ENCODE measurements around the gene PDCD1. TPM values are rescaled to one million over a fixed set of nuclear protein-coding genes. Genes with fewer than 3 reads are reported as not detected.

PDCD1 gene
- total RNA-seq, 2 donors from 2014 or later = 0.27 to 0.80 TPM

GRCh38 chr2:241859017-241859435, 332 bp upstream of the PDCD1 start:
- TF ChIP-seq POLR2A (IDR thresholded peaks at IDR 0.05) (no peak), CTCF (IDR thresholded peaks at IDR 0.05) (no peak), POLR2AphosphoS5 (IDR thresholded peaks at IDR 0.05) (no peak)
- DNase-seq (ENCODE audit: low spot score) = no peak
- Histone ChIP-seq H3K9me3 (no peaks in the 10 kb centered on the region), H3K27me3 (replicated peaks; ENCODE audit: insufficient read depth) (no peaks in the 10 kb centered on the region), H3K4me3 (no peak overlapping the region), H3K4me1 (replicated peaks) (peaks cover 7% of the 10 kb centered on the region), H3K27ac (peak overlapping the region; percentile 65 to 67), H3K36me3 (no peaks in the 10 kb centered on the region)
- intact Hi-C loops (cut with DNase I) = no loop called here
- 29% methylated on average over 9 of the region's 9 CpGs for WGBS

GRCh38 chr2:241857572-241858121, 1.0 kb downstream of the PDCD1 start:
- Histone ChIP-seq H3K4me1 (replicated peaks) (peaks cover 7% of the 10 kb centered on the region), H3K27me3 (replicated peaks; ENCODE audit: insufficient read depth) (no peaks in the 10 kb centered on the region), H3K36me3 (no peaks in the 10 kb centered on the region), H3K4me3 (no peak overlapping the region), H3K27ac (no peak overlapping the region), H3K9me3 (no peaks in the 10 kb centered on the region)
- DNase-seq (ENCODE audit: low spot score) = no peak
- intact Hi-C loops (cut with DNase I) = no loop called here
- WGBS = 92% methylated on average over 13 of the region's 18 CpGs
- TF ChIP-seq CTCF (IDR thresholded peaks at IDR 0.05) (no peak), POLR2AphosphoS5 (IDR thresholded peaks at IDR 0.05) (no peak), POLR2A (IDR thresholded peaks at IDR 0.05) (no peak)

GRCh38 chr2:241857041-241857541, 1.6 kb downstream of the PDCD1 start:
- DNase-seq (ENCODE audit: low spot score) = no peak
- H3K27me3 ChIP-seq (replicated peaks; ENCODE audit: insufficient read depth) = no peaks in the 10 kb centered on the region
- TF ChIP-seq CTCF (IDR thresholded peaks at IDR 0.05) (no peak), POLR2AphosphoS5 (IDR thresholded peaks at IDR 0.05) (no peak), POLR2A (IDR thresholded peaks at IDR 0.05) (no peak)
- intact Hi-C loops (cut with DNase I) = no loop called here
- H3K4me1 ChIP-seq (replicated peaks) = peaks cover 7% of the 10 kb centered on the region
- H3K4me3 ChIP-seq = no peak overlapping the region
- H3K27ac ChIP-seq = no peak overlapping the region
- no peaks in the 10 kb centered on the region for H3K9me3 ChIP-seq
- H3K36me3 ChIP-seq = no peaks in the 10 kb centered on the region
- WGBS = 88% methylated on average over 28 of the region's 28 CpGs

- WGBS = 91% methylated on average over 20 of the region's 20 CpGs
These were observed 2.7 kb downstream of the PDCD1 start for GRCh38 chr2:241855888-241856422.

GRCh38 chr2:241855245-241855887, 3.3 kb downstream of the PDCD1 start:
- Histone ChIP-seq H3K9me3 (no peaks in the 10 kb centered on the region), H3K27ac (no peak overlapping the region), H3K4me1 (replicated peaks) (peaks cover 7% of the 10 kb centered on the region), H3K4me3 (no peak overlapping the region), H3K27me3 (replicated peaks; ENCODE audit: insufficient read depth) (no peaks in the 10 kb centered on the region), H3K36me3 (no peaks in the 10 kb centered on the region)
- intact Hi-C loops (cut with DNase I) = no loop called here
- WGBS = 84% methylated on average over 18 of the region's 18 CpGs
- TF ChIP-seq POLR2AphosphoS5 (IDR thresholded peaks at IDR 0.05) = no peak
- TF ChIP-seq CTCF (IDR thresholded peaks at IDR 0.05) = no peak
- no peak for TF ChIP-seq POLR2A (IDR thresholded peaks at IDR 0.05)
- DNase-seq (ENCODE audit: low spot score) = no peak

More at GRCh38 chr2:241855888-241856422, 2.7 kb downstream of the PDCD1 start:
- DNase-seq (ENCODE audit: low spot score) = no peak
- Histone ChIP-seq H3K9me3 (no peaks in the 10 kb centered on the region), H3K4me1 (replicated peaks) (peaks cover 7% of the 10 kb centered on the region), H3K27me3 (replicated peaks; ENCODE audit: insufficient read depth) (no peaks in the 10 kb centered on the region), H3K36me3 (no peaks in the 10 kb centered on the region), H3K4me3 (no peak overlapping the region), H3K27ac (no peak overlapping the region)
- TF ChIP-seq POLR2AphosphoS5 (IDR thresholded peaks at IDR 0.05) = no peak
- intact Hi-C loops (cut with DNase I) = no loop called here
